Left lung (tissue), 10 donors: ENCODE data around the gene SDF4. TPM values are rescaled to one million over a fixed set of nuclear protein-coding genes. Genes with fewer than 3 reads are reported as not detected.
A peak's percentile ranks its signal among the peaks of the same experiment; 100 is the strongest.

Experiments used
- ATAC-seq: fragments of 200-7000 bp; cut with Tn5 transposase; one replicate; pipeline ENCODE4 v1.9.1; 2020; ENCODE audit warnings: moderate library complexity
- DNase-seq, 4 donors: peaks; one replicate each; pipeline ENCODE4 v3.0.0-alpha.2; 2013 to 2020
- H3K27ac ChIP-seq, 2 donors: fragments of 200-600 bp; sonication (generic) in 1 of 2; one replicate each; pipeline versions ENCODE4 v1.5.0 to v1.8.0; 2020 to 2021
- H3K27me3 ChIP-seq, 2 donors: fragments of 200-600 bp; sonication (generic) in 1 of 2; one replicate each; pipeline versions ENCODE4 v1.5.0 to v1.8.0; 2020 to 2021
- H3K36me3 ChIP-seq, 2 donors: fragments of 200-600 bp; sonication (generic) in 1 of 2; one replicate each; pipeline versions ENCODE4 v1.5.0 to v1.8.0; 2020 to 2021
- H3K4me1 ChIP-seq, 2 donors: fragments of 200-600 bp; one replicate each; pipeline ENCODE4 v1.8.0; 2021
- H3K4me3 ChIP-seq, 2 donors: fragments of 200-600 bp; sonication (generic) in 1 of 2; one replicate each; pipeline versions ENCODE4 v1.5.0 to v1.8.0; 2020 to 2021; ENCODE audit warnings: mild to moderate bottlenecking in 1 of 2
- H3K9me3 ChIP-seq, 2 donors: fragments of 200-600 bp; sonication (generic) in 1 of 2; one replicate each; pipeline versions ENCODE4 v1.5.0 to v1.8.0; 2020 to 2021
- CTCF ChIP-seq, 2 donors: fragments of 200-600 bp; sonication (generic) in 1 of 2; IDR thresholded peaks; one replicate each; pipeline versions ENCODE4 v1.5.0 to v1.8.0; 2021; ENCODE audit warnings: antibody characterized with exemption in 2 of 2
- intact Hi-C, 2 donors: fragments of 100-400 bp; cut with DNase I; formaldehyde crosslinking; loops; one replicate each; pipeline versions ENCODE4 v1.11.2 to v1.14.2; 2022
- microRNA-seq, 2 donors: library from miRNA; unstranded; fragments of <30 nt; microRNA quantifications; one replicate each; pipeline ENCODE4, GENCODE V29; 2019
- polyA plus RNA-seq, 6 donors: library from polyadenylated mRNA; unstranded; fragments of 120-200 nt; gene quantifications; one replicate each; pipeline ENCODE4 v1.2.1, GENCODE V29; 2013; ENCODE audit not compliant: insufficient read length in 6 of 6
- total RNA-seq, 2 donors: library from RNA; stranded (reverse); fragmentation: NEBNext Ultra II Directional; extraction: Animal tissue kit (Norgen Biotek cat#: 25700); gene quantifications; one replicate each; pipeline ENCODE4 v1.2.1, GENCODE V29; 2021
- donor health status: DM: no; HTN: yes; CAD: no.
- donor health status: DM: no; HTN: no; CAD: no.

Gene SDF4
- total and polyA plus RNA-seq, 8 donors, result 86.7 to 166 (median 100) TPM

- no peak for TF ChIP-seq CTCF (IDR thresholded peaks at IDR 0.05)
- H3K27me3 ChIP-seq, result peaks cover 25 to 97% of the 10 kb centered on the region in 2 donors
- no peaks in the 10 kb centered on the region for H3K9me3 ChIP-seq
- H3K4me3 ChIP-seq, result no peak overlapping the region
- H3K27ac ChIP-seq, result no peak overlapping the region
- H3K36me3 ChIP-seq, result no peaks in the 10 kb centered on the region
- intact Hi-C loops, result no loop called here
- DNase-seq, result peak in 1 of 4 donors; percentile 77
- no peak for ATAC-seq
- no peaks in the 10 kb centered on the region for H3K4me1 ChIP-seq
Observed at GRCh38 chr1:1168451-1169411, 63.1 kb downstream of the SDF4 start.

- no peak overlapping the region for H3K27ac ChIP-seq
- intact Hi-C loops, result no loop called here
- H3K27me3 ChIP-seq, result peaks cover 17 to 97% of the 10 kb centered on the region in 2 donors
- no peaks in the 10 kb centered on the region for H3K36me3 ChIP-seq
- no peaks in the 10 kb centered on the region for H3K4me1 ChIP-seq
- DNase-seq (peak in 1 of 4 donors; percentile 63), ATAC-seq (no peak)
- no peak for TF ChIP-seq CTCF (IDR thresholded peaks at IDR 0.05)
- no peaks in the 10 kb centered on the region for H3K9me3 ChIP-seq
- H3K4me3 ChIP-seq, result no peak overlapping the region
Observed at GRCh38 chr1:1167841-1168450, 63.9 kb downstream of the SDF4 start.

- intact Hi-C loops, result no loop called here
- peaks cover 12 to 97% of the 10 kb centered on the region in 2 donors for H3K27me3 ChIP-seq
- no peak overlapping the region for H3K4me3 ChIP-seq
- H3K9me3 ChIP-seq, result no peaks in the 10 kb centered on the region
- H3K36me3 ChIP-seq, result no peaks in the 10 kb centered on the region
- no peak for TF ChIP-seq CTCF (IDR thresholded peaks at IDR 0.05)
- peak in 1 of 4 donors; percentile 80 for DNase-seq
- H3K4me1 ChIP-seq, result no peaks in the 10 kb centered on the region
- no peak overlapping the region for H3K27ac ChIP-seq
- ATAC-seq, result no peak
Observed at GRCh38 chr1:1167398-1167821, 64.4 kb downstream of the SDF4 start.

Small RNA genes within 50 kb of the gene (microRNA-seq; reads per million reads assigned to microRNA genes)
- gene MIR200A, result 544 to 732 reads per million in 2 donors
- gene MIR200B, result 2,356 to 2,497 reads per million in 2 donors
- 525 to 750 reads per million in 2 donors for gene MIR429

Other genes starting within 250 kb of the SDF4 start
- gene PERM1, start 249.9 kb downstream of the SDF4 start, total RNA-seq, result not detected
- under 1 TPM in 4 of 6 donors, not detected in 2; 0.27 to 0.45 (median 0.36) TPM for gene PERM1, start 249.9 kb downstream of the SDF4 start, polyA plus RNA-seq
- 10 to 100 TPM; 25.6 to 37.5 TPM for gene HES4, start 231.9 kb downstream of the SDF4 start, total RNA-seq
- 10 to 100 TPM in 2 of 6 donors, 1 to 10 TPM in 4; 4.4 to 11.7 (median 8.7) TPM for gene HES4, start 231.9 kb downstream of the SDF4 start, polyA plus RNA-seq
- gene ISG15, start 218.5 kb downstream of the SDF4 start, total RNA-seq, result 10 to 100 TPM; 75.4 to 90.0 TPM
- gene ISG15, start 218.5 kb downstream of the SDF4 start, polyA plus RNA-seq, result 10 to 100 TPM in 5 of 6 donors, 1 to 10 TPM in 1; 8.3 to 18.5 (median 13.4) TPM
- gene AGRN, start 211.9 kb downstream of the SDF4 start, total RNA-seq, result 100 to 1,000 TPM in 1 of 2 donors, 10 to 100 TPM in 1; 96.8 to 208 TPM
- gene AGRN, start 211.9 kb downstream of the SDF4 start, polyA plus RNA-seq, result 100 to 1,000 TPM; 125 to 194 (median 149) TPM
- 1 to 10 TPM; 1.2 to 1.7 TPM for gene RNF223, start 157.7 kb downstream of the SDF4 start, total RNA-seq
- gene RNF223, start 157.7 kb downstream of the SDF4 start, polyA plus RNA-seq, result under 1 TPM; 0.13 to 0.31 (median 0.16) TPM
- 10 to 100 TPM in 1 of 2 donors, 1 to 10 TPM in 1; 8.0 to 14.0 TPM for gene C1orf159, start 115.9 kb downstream of the SDF4 start, total RNA-seq
- gene C1orf159, start 115.9 kb downstream of the SDF4 start, polyA plus RNA-seq, result 10 to 100 TPM in 3 of 6 donors, 1 to 10 TPM in 3; 7.7 to 16.0 (median 10.1) TPM
- gene TTLL10, start 58.1 kb downstream of the SDF4 start, total RNA-seq, result 1 to 10 TPM in 1 of 2 donors, under 1 TPM in 1; 0.17 to 4.6 TPM
- gene TTLL10, start 58.1 kb downstream of the SDF4 start, polyA plus RNA-seq, result 1 to 10 TPM in 5 of 6 donors, under 1 TPM in 1; 0.63 to 3.0 (median 1.7) TPM
- 1 to 10 TPM; 1.1 to 1.3 TPM for gene TNFRSF18, start 25.4 kb downstream of the SDF4 start, total RNA-seq
- under 1 TPM; 0.38 to 0.73 (median 0.51) TPM for gene TNFRSF18, start 25.4 kb downstream of the SDF4 start, polyA plus RNA-seq
- 1 to 10 TPM; 2.8 to 3.5 TPM for gene TNFRSF4, start 17.8 kb downstream of the SDF4 start, total RNA-seq
- 1 to 10 TPM; 2.0 to 4.5 (median 2.9) TPM for gene TNFRSF4, start 17.8 kb downstream of the SDF4 start, polyA plus RNA-seq
- 10 to 100 TPM; 12.6 to 25.2 TPM for gene B3GALT6, start 236 bp upstream of the SDF4 start, total RNA-seq
- gene B3GALT6, start 236 bp upstream of the SDF4 start, polyA plus RNA-seq, result 10 to 100 TPM; 13.2 to 21.4 (median 17.8) TPM
- 1 to 10 TPM; 1.2 to 2.2 TPM for gene C1QTNF12, start 14.7 kb upstream of the SDF4 start, total RNA-seq
- gene C1QTNF12, start 14.7 kb upstream of the SDF4 start, polyA plus RNA-seq, result 1 to 10 TPM in 2 of 6 donors, under 1 TPM in 4; 0.52 to 1.4 (median 0.78) TPM
- 10 to 100 TPM; 42.8 to 53.1 TPM for gene UBE2J2, start 41.9 kb upstream of the SDF4 start, total RNA-seq
- 10 to 100 TPM; 45.1 to 68.6 (median 52.1) TPM for gene UBE2J2, start 41.9 kb upstream of the SDF4 start, polyA plus RNA-seq
- 1 to 10 TPM; 2.1 to 4.3 TPM for gene SCNN1D, start 48.4 kb upstream of the SDF4 start, total RNA-seq
- gene SCNN1D, start 48.4 kb upstream of the SDF4 start, polyA plus RNA-seq, result 10 to 100 TPM in 3 of 6 donors, 1 to 10 TPM in 3; 5.9 to 13.1 (median 9.4) TPM
- 10 to 100 TPM; 56.4 to 60.2 TPM for gene ACAP3, start 75.9 kb upstream of the SDF4 start, total RNA-seq
- gene ACAP3, start 75.9 kb upstream of the SDF4 start, polyA plus RNA-seq, result 10 to 100 TPM; 30.8 to 73.6 (median 41.1) TPM
- 10 to 100 TPM; 17.4 to 18.3 TPM for gene PUSL1, start 76.6 kb upstream of the SDF4 start, total RNA-seq
- gene PUSL1, start 76.6 kb upstream of the SDF4 start, polyA plus RNA-seq, result 10 to 100 TPM in 1 of 6 donors, 1 to 10 TPM in 5; 4.3 to 10.9 (median 7.8) TPM
- gene INTS11, start 92.7 kb upstream of the SDF4 start, total RNA-seq, result 10 to 100 TPM; 67.0 to 90.4 TPM
- 100 to 1,000 TPM; 106 to 166 (median 127) TPM for gene INTS11, start 92.7 kb upstream of the SDF4 start, polyA plus RNA-seq
- gene CPTP, start 92.8 kb upstream of the SDF4 start, total RNA-seq, result 10 to 100 TPM; 24.5 to 25.2 TPM
- 10 to 100 TPM; 10.6 to 17.6 (median 13.5) TPM for gene CPTP, start 92.8 kb upstream of the SDF4 start, polyA plus RNA-seq
- under 1 TPM; 0.20 to 0.37 TPM for gene TAS1R3, start 99.3 kb upstream of the SDF4 start, total RNA-seq
- gene TAS1R3, start 99.3 kb upstream of the SDF4 start, polyA plus RNA-seq, result under 1 TPM; 0.23 to 0.75 (median 0.41) TPM
- 10 to 100 TPM; 67.4 to 81.2 TPM for gene DVL1, start 117.4 kb upstream of the SDF4 start, total RNA-seq
- gene DVL1, start 117.4 kb upstream of the SDF4 start, polyA plus RNA-seq, result 10 to 100 TPM; 20.6 to 41.4 (median 28.5) TPM
- 100 to 1,000 TPM in 1 of 2 donors, 10 to 100 TPM in 1; 78.3 to 129 TPM for gene MXRA8, start 126.6 kb upstream of the SDF4 start, total RNA-seq
- 100 to 1,000 TPM; 113 to 151 (median 143) TPM for gene MXRA8, start 126.6 kb upstream of the SDF4 start, polyA plus RNA-seq
- 100 to 1,000 TPM in 1 of 2 donors, 10 to 100 TPM in 1; 99.3 to 127 TPM for gene AURKAIP1, start 143.2 kb upstream of the SDF4 start, total RNA-seq
- 10 to 100 TPM; 36.9 to 64.0 (median 48.2) TPM for gene AURKAIP1, start 143.2 kb upstream of the SDF4 start, polyA plus RNA-seq
- gene CCNL2, start 167.3 kb upstream of the SDF4 start, total RNA-seq, result 100 to 1,000 TPM; 142 to 161 TPM
- gene CCNL2, start 167.3 kb upstream of the SDF4 start, polyA plus RNA-seq, result 100 to 1,000 TPM; 250 to 405 (median 339) TPM
- 100 to 1,000 TPM in 1 of 2 donors, 10 to 100 TPM in 1; 69.5 to 103 TPM for gene MRPL20, start 175.3 kb upstream of the SDF4 start, total RNA-seq
- gene MRPL20, start 175.3 kb upstream of the SDF4 start, polyA plus RNA-seq, result 100 to 1,000 TPM in 3 of 6 donors, 10 to 100 TPM in 3; 90.8 to 145 (median 99.8) TPM
- 10 to 100 TPM; 18.4 to 35.2 TPM for gene ANKRD65, start 189.3 kb upstream of the SDF4 start, total RNA-seq
- gene ANKRD65, start 189.3 kb upstream of the SDF4 start, polyA plus RNA-seq, result 10 to 100 TPM; 25.7 to 41.6 (median 31.7) TPM
- gene VWA1, start 203.7 kb upstream of the SDF4 start, total RNA-seq, result 100 to 1,000 TPM; 113 to 147 TPM
- 100 to 1,000 TPM in 1 of 6 donors, 10 to 100 TPM in 5; 50.0 to 104 (median 60.9) TPM for gene VWA1, start 203.7 kb upstream of the SDF4 start, polyA plus RNA-seq
- gene ATAD3C, start 217.7 kb upstream of the SDF4 start, total RNA-seq, result 10 to 100 TPM in 1 of 2 donors, 1 to 10 TPM in 1; 9.9 to 14.9 TPM
- gene ATAD3C, start 217.7 kb upstream of the SDF4 start, polyA plus RNA-seq, result 1 to 10 TPM in 5 of 6 donors, under 1 TPM in 1; 0.88 to 4.5 (median 3.1) TPM
- 10 to 100 TPM; 19.4 to 30.7 TPM for gene ATAD3B, start 239.8 kb upstream of the SDF4 start, total RNA-seq
- 10 to 100 TPM; 14.5 to 24.1 (median 18.3) TPM for gene ATAD3B, start 239.8 kb upstream of the SDF4 start, polyA plus RNA-seq